ENCODE results near the gene PSEN1. TPM values are rescaled to one million over a fixed set of nuclear protein-coding genes. Genes with fewer than 3 reads are reported as not detected.

PSEN1 gene
- total and polyA plus RNA-seq, 2 of the 8 experiments (the other 6 are each of a cell fraction or from before 2014, with no cell fraction given) = 10.1 to 38.7 TPM

- TF ChIP-seq CHD7 (IDR thresholded peaks at IDR 0.05; ENCODE audit: insufficient replicate concordance, low read length) = no peak
- no peak for TF ChIP-seq SP4 (IDR thresholded peaks at IDR 0.05; ENCODE audit: low read length)
- TF ChIP-seq SIRT6 (IDR thresholded peaks at IDR 0.05; ENCODE audit: low read length) = no peak
- TF ChIP-seq HDAC6 (IDR thresholded peaks at IDR 0.05; ENCODE audit: low read depth, low read length) = no peak
- no peak for TF ChIP-seq POU5F1 (IDR thresholded peaks at IDR 0.05; ENCODE audit: low read depth, low read length)
- no peak for TF ChIP-seq BCL11A (IDR thresholded peaks at IDR 0.05; ENCODE audit: low read depth in 2 of 2, low read length in 2 of 2)
- no peak for TF ChIP-seq EZH2 (IDR thresholded peaks at IDR 0.05; ENCODE audit: low read depth, low read length, severe bottlenecking)
Observed at GRCh38 chr14:73188501-73188911, 52.2 kb downstream of the PSEN1 start (continued).

Data from H1 (cell line).